Muscle of leg (tissue), 11 donors: ENCODE measurements around the gene CLINT1. TPM values are rescaled to one million over a fixed set of nuclear protein-coding genes. Genes with fewer than 3 reads are reported as not detected.
A peak's percentile ranks its signal among the peaks of the same experiment; 100 is the strongest.
"Not testable (repeated sequence)": the region's sequence is repeated elsewhere in the genome, so short reads cannot be mapped to it uniquely, and the experiment has no call there.

Experiments
- DNase-seq: peaks from one replicate; pipeline ENCODE4 v3.0.0; 2013
- H3K27ac ChIP-seq: one replicate; pipeline ENCODE4 v1.5.1; 2013; ENCODE audit warnings: mild to moderate bottlenecking, low read length, control low read depth
- H3K27me3 ChIP-seq: one replicate; pipeline ENCODE4 v1.6.1; 2013; ENCODE audit warnings: low read length; ENCODE audit not compliant: control insufficient read depth, insufficient read depth
- H3K36me3 ChIP-seq: one replicate; pipeline ENCODE4 v1.6.1; 2013; ENCODE audit warnings: low read length; ENCODE audit not compliant: control insufficient read depth, insufficient read depth
- H3K4me1 ChIP-seq: one replicate; pipeline ENCODE4 v1.6.1; 2013; ENCODE audit warnings: low read length; ENCODE audit not compliant: control insufficient read depth, insufficient read depth
- H3K4me3 ChIP-seq: one replicate; pipeline ENCODE4 v1.5.1; 2013; ENCODE audit warnings: low read length, control low read depth
- H3K9me3 ChIP-seq: replicated peaks from 2 replicates; pipeline ENCODE4 v1.6.1; 2013; ENCODE audit warnings: low read depth, low read length; ENCODE audit not compliant: control insufficient read depth
- WGBS: methylation state at CpG from one replicate; pipeline ENCODE4 v1.1.5; 2013; ENCODE audit warnings: missing lambda C conversion rate; ENCODE audit not compliant: insufficient coverage; 5-methylcytosine and 5-hydroxymethylcytosine counted together
- polyA plus RNA-seq, 8 donors: library from polyadenylated mRNA; unstranded; fragments of 120-200 nt; gene quantifications; one replicate each; pipeline versions ENCODE4 v1.2.1 to v1.2.3, GENCODE V29; 2013; ENCODE audit warnings: inconsistent platforms in 1 of 8, low replicate concordance in 1 of 8; ENCODE audit not compliant: insufficient read length in 8 of 8, insufficient read depth in 1 of 8
- total RNA-seq: library from RNA; stranded (reverse); fragments of 120-200 nt; gene quantifications from one replicate; pipeline ENCODE4 v1.2.4, GENCODE V29; 2013

CLINT1 gene
- total and polyA plus RNA-seq, 9 donors = 39.9 to 75.0 (median 62.5) TPM

DNA sequence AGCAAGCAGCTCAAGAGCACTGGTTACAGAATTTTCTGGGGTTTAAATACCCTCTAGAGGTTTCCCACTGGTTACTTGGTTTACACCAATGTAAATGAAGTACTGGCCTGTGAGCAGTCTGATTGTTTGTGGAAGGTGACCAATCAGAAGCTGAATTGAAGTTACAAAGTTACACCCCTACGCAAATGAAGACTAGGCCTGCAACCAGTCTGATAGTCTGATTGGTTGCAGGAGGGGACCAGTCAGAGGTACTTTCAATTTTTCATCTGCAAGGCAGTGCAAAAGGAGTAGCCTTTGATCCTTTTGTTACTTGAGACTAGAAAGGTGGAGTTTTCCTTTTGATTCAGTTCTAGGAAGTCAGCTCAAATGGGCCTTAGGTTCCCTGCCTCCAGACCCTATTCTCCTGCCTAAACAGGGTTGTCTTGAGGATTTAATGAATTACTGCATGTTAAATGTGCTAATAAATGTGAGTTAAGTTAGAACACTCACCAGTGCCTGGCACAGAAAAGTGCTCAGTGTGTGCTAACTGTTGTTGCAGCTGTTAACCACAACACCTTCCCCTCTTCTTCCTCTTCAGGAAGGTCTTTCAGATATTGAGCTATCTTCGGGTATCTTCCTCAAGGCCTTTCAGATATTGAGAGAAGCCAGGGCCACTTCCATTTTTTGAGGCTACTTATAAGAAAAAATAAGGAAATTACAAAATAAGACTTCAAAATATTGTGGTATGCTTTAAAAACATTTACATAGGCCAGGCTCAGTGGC is 32.1 kb upstream of the CLINT1 start:
- Histone ChIP-seq H3K9me3 (no peaks in the 10 kb centered on the region), H3K4me1 (no peaks in the 10 kb centered on the region), H3K27ac (no peak overlapping the region), H3K36me3 (no peaks in the 10 kb centered on the region), H3K4me3 (no peak overlapping the region), H3K27me3 (no peaks in the 10 kb centered on the region)
- no peak for DNase-seq
- no CpG with 5 or more reads among the region's 2 CpGs for WGBS

DNA sequence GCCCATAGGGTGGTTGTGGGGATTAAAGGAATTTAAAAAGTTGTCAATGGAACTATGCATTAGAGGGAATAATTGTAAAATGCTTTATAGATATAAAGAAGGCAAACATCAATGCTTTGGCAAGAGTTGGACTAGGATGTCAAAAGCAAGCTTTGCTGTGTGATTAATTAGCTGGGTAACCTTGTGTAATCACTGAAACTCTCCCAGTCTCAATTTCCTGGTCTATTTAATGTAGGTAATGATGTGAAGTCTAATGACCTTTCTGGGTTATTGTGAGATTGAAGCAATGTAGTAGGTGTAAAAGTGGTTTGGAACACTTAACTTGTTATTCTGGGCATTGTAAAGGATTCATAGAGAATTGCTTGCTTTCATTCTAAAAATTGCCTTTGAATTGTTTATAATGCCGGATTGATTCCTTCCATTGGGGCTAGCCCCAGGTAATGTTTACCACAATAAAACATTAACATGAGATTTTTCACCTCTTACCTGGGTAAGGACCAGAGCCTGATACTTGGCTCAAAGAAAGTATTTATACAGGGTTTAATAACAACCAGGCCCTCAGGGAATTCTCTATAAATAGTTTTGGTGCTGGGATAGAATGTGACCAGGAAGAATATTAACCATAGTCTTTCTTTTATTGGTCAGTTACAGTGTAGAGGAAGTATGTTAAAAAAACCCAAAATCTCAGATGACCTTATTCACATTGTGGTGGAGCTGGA is 30.0 kb upstream of the CLINT1 start:
- no peaks in the 10 kb centered on the region for H3K9me3 ChIP-seq
- H3K4me1 ChIP-seq = no peaks in the 10 kb centered on the region
- no CpG with 5 or more reads among the region's 1 CpG for WGBS
- H3K4me3 ChIP-seq = no peak overlapping the region
- H3K27me3 ChIP-seq = no peaks in the 10 kb centered on the region
- H3K36me3 ChIP-seq = no peaks in the 10 kb centered on the region
- no peak overlapping the region for H3K27ac ChIP-seq
- no peak for DNase-seq

DNA sequence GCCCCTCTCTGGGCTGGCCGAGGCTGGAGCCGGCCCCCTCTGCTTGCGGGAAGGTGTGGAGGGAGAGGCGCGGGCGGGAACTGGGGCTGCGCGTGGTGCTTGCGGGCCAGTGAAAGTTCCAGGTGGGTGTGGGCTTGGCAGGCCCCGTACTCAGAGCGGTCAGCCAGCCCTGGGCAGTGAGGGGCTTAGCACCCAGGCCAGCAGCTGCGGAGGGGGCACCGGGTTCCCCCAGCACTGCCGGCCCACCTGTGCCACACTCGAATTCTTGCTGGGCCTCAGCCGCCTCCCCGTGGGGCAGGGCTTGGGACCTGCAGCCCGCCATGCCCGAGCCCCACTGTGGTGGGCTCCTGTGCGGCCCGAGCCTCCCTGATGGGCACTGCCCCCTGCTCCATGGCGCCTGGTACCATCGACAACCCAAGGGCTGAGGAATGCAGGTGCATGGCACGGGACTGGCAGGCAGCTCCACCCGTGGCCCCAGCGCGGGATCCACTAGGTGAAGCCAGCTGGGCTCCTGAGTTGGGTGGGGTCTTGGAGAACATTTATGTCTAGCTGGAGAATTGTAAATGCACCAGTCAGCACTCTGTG is 27.9 kb upstream of the CLINT1 start:
- no peak for DNase-seq
- 91% methylated on average over 25 of the region's 27 CpGs for WGBS
- H3K9me3 ChIP-seq = no peaks in the 10 kb centered on the region

DNA sequence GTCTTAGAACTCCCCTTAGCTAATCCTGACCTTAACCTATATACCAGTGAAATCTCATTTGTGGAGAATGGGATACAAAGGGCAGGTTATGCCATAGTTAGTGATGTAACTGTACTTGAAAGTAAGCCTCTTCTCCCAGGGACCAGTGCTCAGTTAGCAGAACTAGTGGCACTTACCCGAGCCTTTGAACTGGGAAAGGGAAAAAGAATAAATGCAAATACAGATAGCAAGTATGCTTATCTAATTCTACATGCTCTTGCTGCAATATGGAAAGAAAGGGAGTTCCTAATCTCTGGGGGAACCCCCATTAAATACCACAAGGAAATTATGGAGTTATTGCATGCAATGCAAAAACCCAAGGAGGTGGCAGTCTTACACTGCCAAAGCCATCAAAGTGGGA is 26.1 kb upstream of the CLINT1 start:
- whole genome bisulfite sequencing = no CpG with 5 or more reads among the region's 1 CpG
- H3K36me3 ChIP-seq, H3K4me3 ChIP-seq, H3K9me3 ChIP-seq, H3K27me3 ChIP-seq, H3K27ac ChIP-seq, H3K4me1 ChIP-seq, DNase-seq: not testable (repeated sequence)

More for the DNA sequence above, 27.9 kb upstream of the CLINT1 start:
- Histone ChIP-seq H3K36me3 (no peaks in the 10 kb centered on the region), H3K4me3 (no peak overlapping the region), H3K27ac (no peak overlapping the region), H3K27me3 (no peaks in the 10 kb centered on the region), H3K4me1 (no peaks in the 10 kb centered on the region)

DNA sequence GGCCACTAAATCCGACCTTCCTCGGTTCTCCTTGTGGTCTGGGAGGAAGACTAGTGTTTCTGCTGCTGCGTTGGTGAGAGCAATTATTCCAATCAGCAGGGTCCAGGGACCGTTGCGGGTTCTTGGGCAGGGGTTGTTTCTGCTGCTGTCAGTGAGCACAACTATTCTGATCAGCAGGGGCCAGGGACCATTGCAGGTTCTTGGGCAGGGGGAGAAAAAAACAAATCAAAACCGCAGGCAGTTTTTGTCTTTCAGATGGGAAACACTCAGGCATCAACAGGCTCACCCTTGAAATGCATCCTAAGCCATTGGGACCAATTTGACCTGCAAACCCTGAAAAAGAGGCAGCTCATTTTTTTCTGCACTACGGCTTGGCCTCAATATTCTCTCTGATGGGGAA is 22.6 kb upstream of the CLINT1 start:
- not testable (repeated sequence) for H3K36me3 ChIP-seq, H3K27me3 ChIP-seq, H3K27ac ChIP-seq, H3K4me3 ChIP-seq, H3K9me3 ChIP-seq, DNase-seq, H3K4me1 ChIP-seq
- 70% methylated on average over 5 of the region's 7 CpGs for WGBS

DNA sequence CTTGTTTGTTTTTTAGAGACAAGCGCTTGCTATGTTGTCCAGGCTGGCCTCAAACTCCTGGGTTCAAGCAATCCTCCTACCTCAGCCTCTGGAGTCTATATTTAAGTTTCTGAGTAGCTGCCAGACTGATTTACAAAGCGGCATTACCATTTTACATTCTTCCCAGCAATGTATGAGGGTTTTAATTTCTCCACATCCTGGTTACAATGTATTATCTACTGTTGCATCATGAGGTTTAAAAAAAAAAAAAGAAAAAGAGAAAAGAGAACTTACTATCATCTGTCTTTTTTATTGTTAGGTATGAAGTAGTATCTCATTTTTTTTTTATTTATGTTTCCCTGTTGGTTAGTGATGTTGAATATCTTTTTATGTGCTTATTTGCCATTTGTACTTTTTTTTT is 18.9 kb upstream of the CLINT1 start:
- no peaks in the 10 kb centered on the region for H3K36me3 ChIP-seq
- H3K27ac ChIP-seq = no peak overlapping the region
- H3K9me3 ChIP-seq = no peaks in the 10 kb centered on the region
- H3K4me1 ChIP-seq = no peaks in the 10 kb centered on the region
- no CpG with 5 or more reads among the region's 2 CpGs for WGBS
- DNase-seq = no peak
- H3K4me3 ChIP-seq = no peak overlapping the region
- no peaks in the 10 kb centered on the region for H3K27me3 ChIP-seq

DNA sequence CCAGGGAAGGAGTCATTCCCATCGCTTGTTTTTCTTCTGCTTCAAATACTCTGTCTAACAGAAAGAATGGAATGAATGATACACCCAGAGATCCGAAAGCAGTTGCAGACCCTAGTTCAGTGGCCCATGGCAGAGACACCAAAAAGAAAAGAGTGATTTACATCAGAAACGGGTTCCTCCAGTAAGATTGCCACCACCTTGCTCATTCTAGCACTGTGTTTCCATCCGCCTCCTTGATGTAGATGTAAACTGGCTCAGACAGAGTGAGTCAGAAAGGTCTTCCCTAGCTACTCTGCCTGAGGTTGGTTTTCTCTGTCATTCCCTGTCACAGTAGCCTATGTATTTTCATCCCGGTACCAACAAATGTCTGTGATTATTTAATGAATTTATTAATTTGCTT is 15.9 kb upstream of the CLINT1 start:
- Histone ChIP-seq H3K27ac (no peak overlapping the region), H3K36me3 (no peaks in the 10 kb centered on the region), H3K4me3 (no peak overlapping the region), H3K9me3 (no peaks in the 10 kb centered on the region), H3K27me3 (no peaks in the 10 kb centered on the region), H3K4me1 (no peaks in the 10 kb centered on the region)
- no peak for DNase-seq
- 80% methylated on average over 1 of the region's 5 CpGs for WGBS

DNA sequence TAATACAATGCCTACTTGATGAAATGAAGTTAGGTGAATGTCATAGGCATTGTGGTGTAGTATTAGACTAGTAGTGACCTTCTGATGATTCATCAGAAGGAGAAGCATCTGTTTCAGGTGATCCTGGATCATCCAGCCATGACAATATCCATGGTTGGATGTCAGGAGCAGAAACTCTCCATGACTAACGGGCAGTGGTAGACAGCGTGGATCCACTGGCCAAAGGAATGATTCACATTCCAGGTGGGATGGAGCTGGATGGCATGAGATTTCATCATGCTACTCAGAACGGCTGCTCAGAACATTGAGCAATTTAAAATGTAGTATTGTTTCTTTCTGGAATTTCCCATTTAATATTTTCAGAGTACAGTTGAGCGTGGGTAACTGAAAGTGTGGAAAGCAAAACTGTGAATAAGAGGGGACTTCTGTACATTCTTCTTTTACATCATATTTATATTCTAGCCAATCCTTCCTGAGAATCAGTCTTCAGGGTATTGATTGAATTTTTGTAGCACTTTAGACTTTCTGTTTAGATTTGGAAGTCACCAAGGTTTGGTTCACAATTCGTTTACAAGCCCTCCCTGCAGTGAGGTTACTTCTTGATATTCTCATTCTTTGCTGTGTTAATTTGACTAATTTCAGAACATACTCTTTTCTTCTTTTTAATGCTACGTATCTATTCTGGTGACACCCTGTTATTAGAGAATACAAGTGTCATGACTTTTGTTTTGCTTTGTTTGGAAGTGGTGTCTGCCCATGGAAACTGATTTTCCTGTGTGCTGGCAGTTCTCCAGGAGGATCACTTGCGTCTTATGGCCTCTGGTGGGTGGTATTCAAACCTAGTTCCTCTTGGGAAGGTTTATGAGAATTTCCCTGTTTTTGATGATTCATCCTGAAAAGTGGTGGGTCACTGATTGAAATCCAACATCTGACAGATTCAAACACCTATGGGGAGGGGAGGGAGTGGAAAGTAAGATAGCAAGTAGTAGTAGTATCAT is 12.2 kb upstream of the CLINT1 start:
- no peaks in the 10 kb centered on the region for H3K4me1 ChIP-seq
- H3K27me3 ChIP-seq = no peaks in the 10 kb centered on the region
- no peak overlapping the region for H3K27ac ChIP-seq
- DNase-seq = peak; percentile 55
- WGBS = 67% methylated on average over 2 of the region's 7 CpGs
- no peaks in the 10 kb centered on the region for H3K36me3 ChIP-seq
- no peaks in the 10 kb centered on the region for H3K9me3 ChIP-seq
- no peak overlapping the region for H3K4me3 ChIP-seq

DNA sequence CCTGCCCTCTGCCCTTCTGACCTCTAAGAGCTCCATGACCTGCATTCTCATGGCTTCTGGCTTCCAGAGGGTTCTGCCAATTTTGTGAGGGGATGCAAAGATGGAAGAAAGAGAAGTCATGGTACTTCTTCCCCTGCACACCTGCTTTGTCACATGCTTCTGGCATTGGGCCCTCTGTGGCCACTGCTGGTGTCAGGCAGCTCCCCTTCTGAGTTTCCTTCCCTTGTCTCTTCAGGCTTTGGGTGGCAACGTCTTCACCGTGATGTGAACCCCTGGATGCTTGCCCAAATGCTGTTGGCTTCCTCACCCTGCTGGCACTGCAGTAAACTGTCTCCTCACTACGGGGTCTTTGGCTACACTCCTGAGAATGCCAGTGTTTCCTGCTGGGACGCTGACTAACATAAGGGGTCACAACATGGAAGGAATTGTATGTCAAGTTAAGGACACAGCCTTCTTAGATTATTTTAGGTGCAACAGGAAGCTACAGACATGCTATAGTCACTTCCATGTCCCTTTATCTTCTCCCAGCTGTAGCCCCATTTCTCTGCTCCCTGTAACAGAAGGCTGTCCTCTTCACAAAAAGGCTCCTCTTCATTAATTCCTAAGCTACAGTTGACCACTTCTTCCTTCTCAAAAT is 8.9 kb upstream of the CLINT1 start:
- H3K4me1 ChIP-seq = no peaks in the 10 kb centered on the region
- DNase-seq = no peak
- no peaks in the 10 kb centered on the region for H3K9me3 ChIP-seq
- 87% methylated on average over 2 of the region's 4 CpGs for WGBS
- H3K27ac ChIP-seq = no peak overlapping the region
- H3K27me3 ChIP-seq = no peaks in the 10 kb centered on the region
- H3K4me3 ChIP-seq = no peak overlapping the region
- no peaks in the 10 kb centered on the region for H3K36me3 ChIP-seq
